Fibroblast of skin of right biceps (primary cell): Measurements from ENCODE around the gene STPG3.

Source experiments
- DNase-seq: peaks from one replicate; pipeline ENCODE4 v3.0.0-alpha.2; 2013

Gene STPG3

GRCh38 chr9:137222190-137223077 lies 28.7 kb upstream of the STPG3 start, which contains the start of gene RNF208:
TSS of gene RNF208 (minus strand) at chr9:137222240. CDS start at chr9:137221212, 1,028 bp downstream.
- no peak for DNase-seq

GRCh38 chr9:137223078-137223970 lies 27.8 kb upstream of the STPG3 start:
- peak; percentile 98 for DNase-seq

GRCh38 chr9:137224830-137225694 lies 26.0 kb upstream of the STPG3 start, which contains the start of gene CYSRT1:
TSS of gene CYSRT1 (plus strand) at chr9:137225174. CDS start at chr9:137225622, 448 bp downstream.
- no peak for DNase-seq

GRCh38 chr9:137225699-137226331 lies 25.3 kb upstream of the STPG3 start:
- no peak for DNase-seq

- no peak for DNase-seq
Observed at GRCh38 chr9:137226338-137227053, 24.6 kb upstream of the STPG3 start.

- peak; percentile 64 for DNase-seq
Observed at GRCh38 chr9:137227054-137227852, 23.8 kb upstream of the STPG3 start, which contains the start of gene RNF224. TSS of gene RNF224 (plus strand) at chr9:137227502. CDS start at chr9:137228336, 834 bp downstream.

GRCh38 chr9:137227853-137228505 lies 23.1 kb upstream of the STPG3 start:
- DNase-seq: no peak

GRCh38 chr9:137228506-137228967 lies 22.5 kb upstream of the STPG3 start:
- DNase-seq: no peak

GRCh38 chr9:137228968-137229896 lies 21.9 kb upstream of the STPG3 start:
- DNase-seq: no peak

GRCh38 chr9:137229903-137230704 lies 21.0 kb upstream of the STPG3 start:
- no peak for DNase-seq

GRCh38 chr9:137230705-137231371 lies 20.2 kb upstream of the STPG3 start, which contains the start of gene SLC34A3:
TSS of gene SLC34A3 (plus strand) at chr9:137230901. CDS start at chr9:137231703, 802 bp downstream.
- no peak for DNase-seq

GRCh38 chr9:137231372-137232039 lies 19.6 kb upstream of the STPG3 start:
- DNase-seq: no peak

GRCh38 chr9:137232101-137232500 lies 19.0 kb upstream of the STPG3 start:
- no peak for DNase-seq

- DNase-seq: no peak
Observed at GRCh38 chr9:137232510-137232909, 18.6 kb upstream of the STPG3 start.

GRCh38 chr9:137233143-137233980 lies 17.7 kb upstream of the STPG3 start:
- DNase-seq: no peak
